NCI-H82 treated with DMSO at 0.1 percent for 48 hours (cell line): ENCODE measurements around the gene DHRS12.
A peak's percentile ranks its signal among the peaks of the same experiment; 100 is the strongest.

Source experiments
- DNase-seq: peaks from one replicate; lab custom pipeline; 2025; ENCODE audit not compliant: unreplicated experiment; lab: John Stamatoyannopoulos, UW

The DHRS12 gene

DNA sequence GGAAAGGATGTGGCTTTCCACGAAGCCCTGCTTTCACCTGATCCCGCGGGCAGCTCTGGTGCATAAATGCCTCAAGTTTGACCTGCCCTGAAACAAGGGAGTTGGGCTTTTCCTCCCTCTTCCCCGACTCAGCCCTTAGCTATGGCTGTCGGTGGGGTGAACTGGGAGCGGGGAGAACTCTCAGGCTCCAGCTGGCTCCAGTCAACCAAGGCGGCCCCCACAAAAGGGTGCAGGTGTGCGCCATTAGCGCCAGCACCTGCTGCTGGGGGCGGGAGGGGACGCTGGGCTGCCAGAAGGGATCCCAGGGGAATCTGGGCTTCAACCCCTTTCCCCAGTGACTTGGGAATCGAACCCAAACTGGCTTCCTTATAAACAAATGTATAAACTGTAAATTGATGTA, 7.1 kb upstream of the DHRS12 start:
- no peak for DNase-seq

DNA sequence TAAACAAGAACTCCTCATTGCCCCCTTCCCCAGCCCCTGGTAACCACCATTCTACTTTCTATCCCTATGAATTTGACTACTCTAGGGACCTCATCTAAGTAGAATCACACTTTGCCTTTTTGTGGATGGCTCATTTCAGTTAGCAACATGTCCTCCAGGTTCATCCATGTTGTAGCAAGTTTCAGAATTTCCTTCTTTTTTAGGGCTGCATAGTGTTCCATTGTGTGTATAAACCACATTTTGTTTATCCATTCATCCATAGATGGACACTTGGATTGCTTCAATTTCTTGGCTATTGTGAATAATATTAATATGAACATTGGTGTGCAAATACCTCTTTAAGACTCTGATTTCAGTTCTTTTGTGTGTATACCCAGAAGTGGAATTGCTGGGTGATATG, 4.8 kb upstream of the DHRS12 start:
- no peak for DNase-seq

DNA sequence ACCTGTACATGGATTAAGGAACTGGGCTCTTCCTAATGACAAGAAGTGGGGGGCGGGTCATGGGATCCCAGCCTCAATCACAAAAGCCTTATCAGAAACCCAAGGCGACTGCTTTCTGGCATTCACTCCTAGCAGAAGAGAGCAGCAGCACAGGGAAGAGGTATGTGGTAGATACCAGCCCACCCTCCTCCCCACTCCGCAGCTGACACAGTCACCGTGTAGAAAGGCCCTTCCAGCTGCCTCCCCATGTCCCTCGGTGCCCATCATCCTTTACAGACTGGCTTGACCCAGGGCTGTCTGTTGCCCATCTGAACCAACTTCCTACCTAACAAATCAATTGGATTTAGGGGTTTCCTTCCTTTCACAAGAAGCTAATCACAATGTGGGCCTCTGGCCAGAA, 3.1 kb upstream of the DHRS12 start:
- no peak for DNase-seq

DNA sequence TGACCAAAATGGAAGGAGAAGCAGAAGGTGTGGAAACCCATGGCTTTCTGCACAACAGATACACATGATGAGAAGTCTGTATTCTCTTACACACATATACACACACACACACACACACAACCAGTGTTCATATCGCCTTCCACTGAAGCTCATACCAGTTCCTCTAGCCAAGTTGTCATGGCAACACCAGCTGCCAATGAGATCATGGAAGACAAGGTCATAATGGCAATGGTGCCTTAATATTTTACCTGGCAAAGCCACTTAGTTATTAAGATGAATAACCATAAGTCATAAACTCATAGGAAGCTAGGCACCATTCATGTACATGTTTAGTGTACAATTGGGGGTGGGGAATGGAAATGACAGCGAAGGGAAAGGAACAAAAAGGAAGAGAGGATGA, 2.6 kb upstream of the DHRS12 start:
- DNase-seq, result no peak

DNA sequence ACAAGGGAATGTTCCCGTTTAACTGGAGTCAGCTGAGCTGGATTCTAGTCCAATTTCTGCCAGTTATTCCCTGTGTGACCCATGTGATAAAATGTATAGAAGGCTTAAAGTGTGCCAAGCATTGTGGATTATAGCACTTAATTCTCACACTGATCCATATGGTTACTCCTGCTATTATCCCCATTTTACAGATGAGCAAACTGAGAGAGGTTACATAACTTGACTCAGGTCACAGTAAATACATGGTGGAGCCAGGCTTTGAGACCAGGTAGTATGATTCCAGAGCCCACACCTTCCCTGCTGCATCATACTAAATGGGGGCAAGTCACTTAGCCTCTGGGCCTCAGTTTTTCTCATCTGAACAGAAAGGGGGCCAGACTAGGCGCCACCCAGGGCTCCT, 2.0 kb upstream of the DHRS12 start:
- no peak for DNase-seq

DNA sequence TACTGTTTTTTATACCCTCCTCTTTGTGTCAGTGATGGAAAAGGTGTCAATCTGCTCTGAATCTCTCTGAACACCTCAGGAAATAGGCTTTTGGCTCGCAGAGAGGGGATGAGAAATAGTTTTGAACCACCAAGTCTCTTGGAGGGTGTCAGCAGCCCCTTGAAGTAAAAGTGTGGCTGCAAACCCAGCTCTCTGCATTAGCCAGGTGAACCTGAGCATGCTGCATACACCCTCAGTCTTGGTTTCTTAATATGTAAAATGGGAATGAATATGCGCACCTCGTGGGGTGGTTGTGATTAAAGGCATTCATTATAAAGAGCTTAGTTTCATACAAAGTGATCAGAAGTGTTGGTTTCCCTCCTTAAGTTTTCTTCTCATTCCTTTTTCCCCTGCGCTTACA, 1.4 kb upstream of the DHRS12 start:
- DNase-seq, result no peak

DNA sequence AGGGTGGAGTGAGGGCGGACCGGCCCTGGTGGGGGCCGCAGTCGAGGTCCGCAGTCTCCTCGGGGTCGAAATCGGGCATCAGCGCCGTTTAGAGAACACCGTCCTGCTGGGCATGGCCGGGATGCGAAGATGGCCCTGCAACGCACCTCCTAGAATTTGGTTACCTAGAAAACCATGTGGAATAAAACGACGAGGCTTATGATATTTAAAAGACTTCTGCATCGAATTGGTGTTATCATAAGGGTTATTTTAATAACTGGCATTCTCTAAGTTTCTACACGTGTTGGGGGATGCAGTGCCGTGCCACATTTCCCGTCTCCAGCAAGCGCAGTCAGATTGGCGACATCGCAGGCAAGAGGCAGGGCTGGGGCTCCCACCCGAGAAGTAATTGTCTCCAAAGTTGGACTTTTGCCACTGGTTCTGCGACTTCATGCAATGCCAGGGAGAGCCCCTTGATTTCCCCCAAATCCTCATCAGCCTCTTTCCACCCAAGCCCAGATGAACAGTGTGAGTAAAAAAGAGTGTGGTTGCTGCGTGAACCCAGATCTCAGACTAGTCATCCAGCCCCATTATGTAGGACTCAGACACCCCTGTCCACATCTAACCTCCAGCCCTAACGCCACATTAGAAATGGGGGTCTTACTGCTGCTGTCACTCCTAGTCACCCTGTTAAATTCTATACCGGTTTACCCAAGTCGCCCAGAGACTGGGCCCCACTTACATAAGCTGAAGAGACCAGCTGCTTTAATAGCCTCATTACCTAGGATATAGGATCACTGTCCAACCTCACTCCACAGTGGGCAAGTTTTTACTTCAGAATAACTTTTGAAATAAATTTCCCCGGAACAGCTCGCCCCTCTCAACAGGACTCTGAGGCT, 571 bp upstream of the DHRS12 start:
- DNase-seq, result peak; percentile 37

DNA sequence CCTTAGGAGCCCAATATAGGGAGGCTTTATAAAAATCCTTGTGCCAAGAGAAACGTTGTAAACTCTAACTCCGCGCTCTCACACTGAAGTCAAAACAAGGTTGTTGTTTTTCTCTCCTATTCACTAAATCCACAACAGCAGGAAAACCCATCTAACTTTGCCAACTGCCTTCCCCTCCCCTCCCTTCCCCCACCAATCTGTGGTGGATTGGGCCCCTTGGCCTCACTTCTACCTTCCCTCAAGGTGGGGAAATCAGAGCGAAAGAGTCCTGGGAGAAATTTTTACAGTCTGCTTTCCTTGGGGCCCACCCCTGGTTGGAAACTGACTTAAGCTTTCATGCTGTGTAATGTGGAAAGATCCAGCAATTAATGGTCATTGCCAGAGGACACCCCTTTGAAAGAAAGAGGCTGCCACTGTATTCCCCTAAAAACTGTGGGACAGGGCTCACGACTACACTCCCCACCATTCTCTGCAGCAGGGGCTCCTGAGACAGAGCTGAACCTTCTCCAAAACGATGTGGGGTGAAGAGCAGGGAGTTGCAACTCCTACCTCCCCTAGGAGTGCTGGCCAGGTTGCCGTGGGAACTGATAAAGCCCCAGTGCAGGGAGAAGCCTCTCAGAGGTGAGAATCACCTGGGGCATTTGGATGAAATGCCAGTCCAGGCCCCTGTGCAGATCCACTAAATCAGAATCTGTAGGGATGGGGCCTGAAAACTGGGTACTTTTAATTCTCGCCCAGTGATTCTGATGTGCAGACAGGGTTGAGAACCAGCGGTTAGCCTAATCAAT, 1.1 kb downstream of the DHRS12 start:
- DNase-seq, result no peak

DNA sequence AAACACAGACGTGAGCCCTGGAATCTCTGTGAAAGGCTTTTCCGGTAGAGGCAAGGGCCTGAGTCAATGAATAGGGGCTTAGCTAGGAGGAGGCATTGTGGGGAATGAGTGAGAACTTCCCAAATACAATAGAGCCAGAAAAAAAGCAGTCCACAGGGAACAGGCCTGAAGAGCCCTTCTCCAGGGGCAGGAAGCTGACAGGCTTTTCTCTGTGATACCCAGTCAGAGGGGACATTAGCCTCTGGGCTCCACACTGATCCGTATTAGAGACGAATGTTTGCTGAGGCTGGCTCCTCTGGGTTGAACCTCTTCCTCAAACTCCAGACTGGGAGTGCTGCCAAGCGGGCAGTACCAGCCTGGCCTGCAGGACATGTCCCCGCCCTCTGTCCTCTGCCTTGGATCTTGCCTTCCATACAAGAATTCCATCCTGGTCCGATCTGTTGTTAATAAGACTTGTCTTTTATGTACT, 2.3 kb downstream of the DHRS12 start:
- DNase-seq, result no peak

DNA sequence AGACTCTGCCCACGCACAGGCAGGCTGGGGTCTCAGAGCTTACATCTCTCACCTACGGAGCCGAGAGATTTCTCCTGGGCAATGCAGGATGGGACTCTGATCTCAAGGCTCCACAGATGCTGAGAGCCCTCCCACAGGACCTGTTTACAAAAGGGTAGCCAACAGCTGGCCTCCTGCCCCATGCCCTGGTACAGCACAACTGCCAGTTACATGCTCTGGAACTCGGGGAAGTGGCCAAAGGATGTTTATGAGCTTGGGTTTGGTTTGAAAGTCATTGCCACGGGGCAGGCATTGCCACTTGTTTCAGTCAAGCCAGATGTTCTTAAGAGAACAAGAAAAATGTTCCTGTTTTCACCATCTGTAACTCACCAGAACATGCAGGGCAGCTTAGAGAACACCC, 3.5 kb downstream of the DHRS12 start:
- no peak for DNase-seq

DNA sequence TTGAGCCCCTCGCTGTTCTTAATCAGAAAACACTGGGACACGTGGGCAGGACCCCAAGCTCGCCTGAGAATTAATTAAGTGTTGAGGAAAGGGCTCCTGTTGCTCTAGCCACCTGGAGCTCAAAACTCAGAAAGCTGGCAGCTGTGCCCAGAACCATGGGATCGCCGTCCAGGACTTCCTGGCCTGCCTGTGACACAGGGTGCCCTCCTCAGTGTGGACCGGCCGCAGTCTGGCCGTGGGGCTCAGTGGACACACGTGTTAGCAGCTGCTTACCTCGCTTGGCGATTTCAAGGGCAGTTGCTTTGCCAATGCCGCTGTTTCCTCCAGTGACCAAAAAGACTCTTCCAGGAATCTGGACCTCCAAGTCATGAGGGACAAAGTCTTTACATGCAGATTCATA, 4.7 kb downstream of the DHRS12 start:
- DNase-seq, result no peak

DNA sequence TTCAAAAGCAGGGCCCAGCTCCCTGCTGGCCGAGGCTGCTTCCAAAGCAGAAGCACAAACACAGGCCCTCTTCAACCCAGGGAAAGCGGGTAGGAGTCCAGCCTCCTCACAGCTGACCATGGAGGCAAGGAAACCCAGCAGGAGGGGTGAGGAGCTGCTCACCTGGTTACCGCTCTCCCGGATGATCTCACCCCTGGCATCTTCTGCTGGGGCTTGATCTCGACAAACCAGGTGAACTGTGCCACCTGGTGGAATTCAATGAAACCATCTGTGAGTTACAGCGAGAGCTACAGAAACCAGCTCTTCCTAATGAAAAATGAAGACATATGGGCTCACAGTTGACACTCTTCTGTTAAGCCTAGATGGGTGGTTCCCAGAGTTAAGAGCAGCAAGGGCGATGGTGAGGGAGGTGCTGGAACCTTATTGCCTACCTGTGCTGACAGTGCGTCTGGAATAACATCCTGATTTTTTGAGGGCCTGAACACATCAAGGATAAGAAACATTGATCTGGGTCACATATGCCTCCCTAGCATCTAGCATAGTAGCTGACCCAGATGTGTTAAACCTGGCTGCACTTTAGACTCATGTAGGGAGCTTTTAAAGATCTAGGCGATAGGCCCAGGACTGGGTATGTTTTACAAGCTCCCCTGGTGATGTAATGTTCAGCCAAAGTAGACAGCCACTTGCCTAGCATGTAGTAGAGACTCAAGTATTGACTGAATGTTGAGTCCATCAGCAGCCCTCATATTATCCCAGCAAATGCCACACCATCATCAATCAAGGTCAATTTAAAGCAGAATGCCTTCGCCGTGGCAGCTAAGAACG, 6.1 kb downstream of the DHRS12 start:
- peak; percentile 90 for DNase-seq

DNA sequence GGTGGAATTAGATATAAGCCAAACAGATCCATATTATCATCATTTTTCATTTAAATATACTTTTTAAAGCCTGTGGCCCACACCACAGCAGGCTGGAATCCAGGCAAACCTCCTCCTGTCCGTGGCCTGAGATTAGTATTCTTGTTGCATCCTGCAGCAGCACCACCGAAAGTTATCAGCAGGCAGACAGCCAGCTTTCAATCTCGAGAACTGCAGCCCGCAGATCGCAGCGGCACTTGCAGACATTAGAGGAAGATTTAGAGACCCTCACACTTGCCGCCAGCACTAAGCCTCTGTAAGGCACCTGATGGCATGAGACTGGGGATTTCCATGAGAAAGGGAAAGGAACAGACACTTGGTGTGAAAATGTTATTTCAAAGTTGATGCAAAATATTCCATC, 7.4 kb downstream of the DHRS12 start:
- no peak for DNase-seq

DNA sequence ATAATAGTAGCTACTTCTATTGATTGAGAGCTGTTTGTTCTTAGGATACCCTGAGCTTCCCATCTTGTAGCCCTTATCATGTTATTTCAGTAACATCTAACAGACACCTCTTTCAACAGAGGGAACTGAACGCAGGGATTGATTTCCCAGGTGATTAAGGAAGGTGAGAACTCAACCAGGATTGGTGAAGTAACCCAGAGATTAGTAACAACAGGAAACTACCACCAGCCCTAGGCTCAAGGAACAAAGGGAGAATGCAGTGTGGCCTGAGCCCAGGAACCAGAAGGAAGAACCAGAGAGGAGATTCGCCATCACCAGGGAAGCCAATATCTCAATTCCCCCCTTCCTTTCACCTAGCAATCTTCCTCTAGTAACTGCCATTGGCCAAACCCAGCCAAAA, 8.5 kb downstream of the DHRS12 start:
- no peak for DNase-seq

DNA sequence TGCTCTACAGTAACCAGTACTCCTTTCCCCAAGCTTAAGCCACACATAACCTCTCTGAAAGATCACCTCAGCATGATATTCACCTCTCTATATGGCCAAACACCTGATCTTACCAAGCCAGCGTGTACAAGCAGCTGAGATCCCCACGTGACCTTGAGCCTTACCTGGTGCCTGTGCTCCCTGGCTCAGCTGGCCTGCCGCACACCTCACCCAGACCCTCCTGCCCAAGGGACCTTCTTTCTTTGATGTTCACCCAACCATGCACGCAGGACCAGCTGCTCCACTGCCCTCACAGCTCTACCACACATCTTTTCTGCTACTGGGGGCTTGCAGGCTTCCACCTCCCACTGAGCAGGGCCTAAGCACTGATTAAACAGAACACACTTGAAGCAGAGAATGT, 9.0 kb downstream of the DHRS12 start:
- DNase-seq, result no peak

DNA sequence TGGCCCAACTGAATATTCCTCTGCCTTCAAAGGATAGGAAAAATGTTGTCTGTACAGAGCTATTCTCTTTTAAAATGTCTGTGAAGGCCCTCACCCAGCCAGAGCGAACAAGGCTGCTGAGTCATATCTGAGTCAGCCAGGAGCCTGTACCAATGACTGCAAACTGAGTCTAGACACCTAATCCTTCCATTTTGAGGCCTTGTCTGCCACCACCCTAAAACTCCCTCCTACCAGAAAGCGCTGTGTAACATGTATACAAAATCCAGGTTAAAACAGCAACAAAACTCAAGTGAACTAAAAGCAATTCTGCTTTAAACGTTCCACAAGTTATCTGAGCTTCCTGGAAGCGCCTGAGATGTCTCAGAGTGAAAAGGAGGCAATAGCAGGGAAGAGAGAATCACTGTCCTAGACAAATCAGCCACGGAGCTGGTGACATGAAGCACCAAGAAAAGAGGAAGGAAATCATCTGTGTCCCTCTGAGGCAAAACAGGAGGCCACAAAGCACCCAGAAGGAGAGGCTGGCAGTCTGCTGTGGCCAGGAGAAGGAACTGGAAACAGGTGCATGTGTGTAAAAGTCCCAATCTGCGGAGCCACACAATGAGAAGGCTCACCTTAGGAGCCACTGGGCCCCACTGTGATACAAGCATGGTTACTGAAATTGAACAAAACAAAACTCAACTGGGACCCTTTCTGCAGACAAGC, 10.2 kb downstream of the DHRS12 start:
- no peak for DNase-seq

DNA sequence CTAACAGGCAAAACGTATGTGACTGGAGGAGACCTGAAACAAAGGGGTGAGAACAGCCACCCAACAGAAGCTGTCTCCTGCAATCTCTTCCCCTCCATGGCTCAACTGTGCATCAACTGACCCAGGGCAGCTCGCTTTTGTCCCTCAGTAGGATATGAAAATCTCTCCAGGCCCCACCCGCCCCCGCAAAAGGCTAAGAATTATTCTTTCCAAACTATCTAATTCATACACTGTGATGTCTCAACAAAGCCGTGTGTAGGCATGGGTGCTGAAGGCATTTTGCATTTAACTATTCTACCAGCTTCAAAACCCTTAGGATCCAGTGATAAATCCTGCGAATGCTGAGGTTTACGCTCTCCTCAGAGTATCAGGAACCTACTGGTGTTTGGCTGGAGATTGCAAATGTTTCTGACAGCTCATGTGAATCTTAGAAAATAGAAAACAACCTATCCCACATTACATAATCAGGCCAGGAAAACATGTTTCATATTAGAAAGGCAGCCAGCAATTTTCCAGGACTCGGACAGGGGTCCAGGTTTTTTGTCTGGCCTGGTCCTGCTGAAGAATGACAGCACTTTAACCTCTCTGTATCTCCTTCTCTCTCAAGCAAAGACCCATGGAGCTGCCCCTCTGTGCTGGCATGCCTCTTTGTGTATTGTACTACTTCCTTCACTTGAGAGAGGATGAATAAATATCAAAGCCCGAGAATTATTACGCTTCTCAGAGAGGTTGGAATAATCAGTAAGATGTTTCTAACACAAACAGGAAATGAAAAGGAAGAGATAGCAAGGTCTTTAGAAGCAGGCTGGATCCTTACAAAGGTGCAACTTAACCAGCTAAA, 17.3 kb downstream of the DHRS12 start:
- peak; percentile 69 for DNase-seq

DNA sequence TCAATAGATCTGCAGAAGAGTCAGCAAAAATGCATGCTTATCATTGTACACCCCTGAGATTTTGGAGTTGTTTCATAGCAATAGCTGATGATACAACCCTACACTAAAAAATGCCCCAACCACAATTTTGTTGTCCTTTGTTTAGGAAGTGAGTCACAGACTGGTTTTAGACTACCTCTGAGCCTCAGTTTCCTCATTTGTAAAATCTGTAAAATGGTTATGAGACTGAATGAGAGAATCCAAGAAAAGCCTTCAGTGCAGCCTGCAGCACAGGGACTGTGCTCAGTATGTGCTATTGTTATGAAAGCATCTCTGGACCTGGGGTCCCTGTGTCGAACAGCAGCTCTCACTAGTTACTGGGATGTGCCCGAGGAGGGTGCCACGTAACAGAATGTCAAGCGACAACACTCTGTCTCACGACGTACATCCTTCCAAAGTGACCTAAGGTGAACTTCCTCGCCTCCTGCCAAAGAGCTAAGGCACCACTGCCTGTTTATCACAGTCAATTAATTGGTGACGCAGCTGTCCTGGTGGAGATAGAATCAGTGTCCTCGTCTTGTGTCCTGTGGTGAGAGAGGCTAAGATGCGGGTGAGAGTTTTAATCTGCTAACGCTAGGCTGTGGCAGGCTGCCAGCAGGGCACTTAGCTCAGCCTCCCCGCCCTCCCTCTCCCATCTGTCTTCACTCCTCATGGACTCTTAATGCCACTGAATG, 18.1 kb downstream of the DHRS12 start:
- peak; percentile 100 for DNase-seq

DNA sequence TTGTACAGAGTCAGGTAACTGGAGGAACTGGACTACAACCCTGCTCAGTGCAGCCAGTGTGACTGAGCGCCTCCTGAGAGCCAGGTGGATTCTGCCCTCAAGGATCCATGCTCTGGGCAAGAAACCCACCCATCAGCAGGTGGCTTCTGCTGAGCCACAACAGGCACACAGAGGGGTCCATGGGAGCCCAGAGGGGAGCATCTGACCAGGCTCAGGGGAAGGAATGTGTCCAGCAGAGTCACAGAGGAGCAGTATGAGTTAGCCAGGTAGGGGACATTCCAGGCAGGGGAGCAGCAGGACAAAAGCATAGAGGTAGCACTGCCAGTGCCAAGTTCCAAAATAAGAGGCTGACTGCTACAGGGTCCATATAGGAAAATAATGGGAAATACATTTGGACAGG, 19.9 kb downstream of the DHRS12 start:
- no peak for DNase-seq
